Stromal cell of bone marrow (primary cell): ENCODE data around the gene DRAM2.
"Not testable (repeated sequence)": the region's sequence is repeated elsewhere in the genome, so short reads cannot be mapped to it uniquely, and the experiment has no call there.

Source experiments
- DNase-seq: peaks from one replicate; pipeline ENCODE4 v3.0.0-alpha.2; 2012; ENCODE audit warnings: low read depth

DRAM2 gene

DNA sequence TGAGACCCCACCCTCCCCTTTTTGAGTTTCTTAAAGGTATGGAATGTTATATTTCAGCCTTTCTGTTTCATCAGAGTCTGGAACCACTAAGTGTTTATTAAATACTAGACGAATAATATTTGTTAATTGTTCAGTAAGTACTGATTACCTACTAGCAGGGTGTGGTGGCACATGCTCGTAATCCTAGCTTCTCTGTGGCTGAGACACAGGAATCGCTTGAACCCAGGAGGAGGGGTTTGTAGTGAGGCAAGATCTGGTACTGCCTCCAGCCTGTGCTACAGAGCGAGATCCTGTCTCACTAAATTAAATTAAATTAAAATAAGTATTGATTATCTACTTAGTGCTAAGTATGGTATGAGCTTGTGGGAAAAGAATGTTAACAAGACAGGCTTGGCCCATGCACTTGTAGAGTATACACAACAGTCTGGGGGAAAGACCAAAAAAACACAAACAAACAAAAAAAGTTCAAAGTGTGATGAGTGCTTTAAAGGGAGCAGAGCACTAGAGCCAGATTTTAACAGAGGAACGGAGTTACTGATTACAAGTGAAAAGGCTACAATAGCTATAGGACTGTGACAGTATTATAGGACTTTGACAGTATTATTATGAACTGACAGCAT, 2.6 kb upstream of the DRAM2 start:
- no peak for DNase-seq

DNA sequence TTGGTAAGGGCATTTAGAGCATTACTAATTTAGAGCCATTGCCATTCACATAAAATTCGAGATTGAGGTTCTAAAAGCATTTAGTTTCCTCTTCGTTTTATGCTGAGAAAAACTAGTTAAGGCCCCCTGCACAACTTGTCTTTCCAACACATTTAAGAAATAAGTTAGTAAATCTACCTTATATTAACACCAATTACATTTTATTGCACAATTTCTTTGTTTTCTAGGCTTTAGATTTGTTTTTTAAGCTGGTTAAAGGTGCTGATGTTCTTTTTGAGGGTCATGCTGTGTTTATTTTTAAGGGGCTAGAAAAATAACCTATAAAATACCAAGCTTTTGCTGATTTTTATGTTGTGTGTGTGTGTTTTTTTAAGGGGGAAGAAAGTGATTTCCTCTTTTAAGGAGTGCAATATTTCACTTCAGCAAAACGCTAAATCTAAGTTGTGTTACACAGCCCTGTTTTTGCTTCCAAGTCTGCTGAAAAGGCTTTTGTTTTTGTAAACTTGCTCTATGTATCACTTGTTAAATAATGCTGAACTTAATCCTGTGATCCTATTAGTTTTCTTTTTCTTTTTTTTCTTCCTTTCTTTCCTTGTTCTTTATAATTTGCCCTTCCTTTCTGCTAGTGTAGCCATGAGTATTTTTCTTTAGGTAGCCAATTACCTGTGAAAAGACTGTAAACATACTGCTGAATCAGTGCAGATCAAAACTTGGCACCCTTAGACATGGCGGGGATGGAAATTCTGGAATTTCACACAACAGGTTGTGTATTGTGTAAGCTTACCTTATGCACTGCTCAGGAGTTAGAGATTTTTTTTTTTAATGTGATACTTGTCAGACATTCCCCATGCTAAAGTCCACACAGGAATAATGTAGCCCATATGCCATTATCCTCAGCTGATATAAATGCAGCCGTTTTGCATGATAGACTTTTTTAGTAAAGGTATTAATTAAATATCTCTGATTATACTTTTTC, 1.6 kb upstream of the DRAM2 start:
- no peak for DNase-seq

DNA sequence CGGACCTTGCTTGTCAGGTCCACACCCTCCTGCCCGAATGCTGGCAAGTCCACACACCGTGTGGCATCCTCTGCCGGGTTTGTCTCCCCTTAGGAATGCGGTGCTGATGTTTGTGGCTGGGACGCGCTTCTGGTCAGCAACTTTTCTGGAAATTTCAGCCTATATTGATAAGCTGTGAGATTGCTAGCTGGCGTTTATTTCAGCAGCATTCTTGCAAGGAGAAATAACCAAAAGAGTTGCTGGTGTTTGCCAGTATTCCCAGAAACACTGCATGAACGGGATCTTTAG, 731 bp upstream of the DRAM2 start:
- DNase-seq: peak; percentile 9

DNA sequence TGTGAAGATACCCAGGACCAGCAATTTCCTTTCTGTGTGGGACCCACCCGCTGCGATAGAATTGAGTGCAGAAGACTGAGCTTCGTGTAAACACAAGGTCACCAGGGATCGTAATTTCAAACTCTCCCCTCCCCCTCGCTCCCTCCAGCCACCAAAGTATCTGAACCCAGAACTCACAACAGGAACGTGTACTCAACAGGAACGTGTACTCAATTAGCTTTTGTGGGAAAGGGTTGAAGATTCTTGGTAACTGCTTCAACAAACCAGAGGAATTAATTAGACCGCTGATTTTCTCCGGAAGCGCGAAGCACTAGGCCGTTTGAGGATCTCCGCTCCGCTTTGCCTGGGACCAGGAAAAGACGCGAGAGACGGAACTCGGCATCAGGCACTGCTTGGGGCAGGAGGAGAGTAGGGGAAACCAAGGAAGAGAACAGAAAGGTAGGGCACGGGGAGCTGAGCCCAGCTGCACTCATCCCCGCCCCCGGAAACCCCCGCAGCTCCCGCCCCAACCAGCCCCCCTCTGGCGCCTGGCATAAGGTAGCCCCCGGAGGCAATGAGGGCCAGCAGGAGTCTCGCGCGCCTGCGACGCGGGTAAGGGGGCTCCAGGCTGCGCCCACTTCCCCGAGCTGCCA, 453 bp downstream of the DRAM2 start:
- DNase-seq: peak; percentile 9

DNA sequence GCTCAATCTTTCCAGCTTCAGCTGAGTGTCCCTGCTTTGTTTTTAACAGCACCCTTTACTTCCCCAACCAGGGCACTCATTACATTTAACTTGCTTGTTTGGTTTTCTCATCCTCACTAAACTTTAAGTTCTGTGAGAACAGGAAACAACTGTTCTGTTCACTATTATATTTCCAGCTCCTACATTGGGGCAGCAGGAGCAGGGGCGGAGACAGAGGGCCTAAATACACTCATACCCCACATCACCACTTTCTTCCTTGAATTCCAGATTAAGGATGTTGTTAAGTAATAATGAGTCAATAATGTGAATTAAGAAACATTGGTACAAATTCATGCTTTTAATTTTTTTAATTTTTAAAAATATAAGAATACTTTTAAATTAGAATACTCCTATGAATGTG, 6.0 kb downstream of the DRAM2 start:
- no peak for DNase-seq

DNA sequence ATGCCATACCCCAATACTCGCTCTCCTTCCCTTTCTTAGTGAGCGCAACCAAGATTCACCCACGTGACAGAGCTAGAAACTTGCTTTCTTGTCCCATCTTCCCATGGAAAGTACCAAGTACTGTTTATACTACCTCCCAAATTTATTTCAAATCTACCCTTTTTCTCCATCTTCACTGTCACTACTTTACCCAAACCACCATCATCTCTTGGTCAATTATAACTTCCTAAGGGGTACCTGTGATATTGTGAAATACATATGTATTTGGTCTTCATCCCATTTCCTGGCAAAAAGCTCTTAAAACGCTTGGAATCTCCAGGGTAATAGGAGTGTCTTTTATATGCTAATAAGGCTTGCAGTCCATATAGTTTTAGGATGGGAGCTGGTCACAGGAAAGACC, 8.2 kb downstream of the DRAM2 start:
- no peak for DNase-seq

DNA sequence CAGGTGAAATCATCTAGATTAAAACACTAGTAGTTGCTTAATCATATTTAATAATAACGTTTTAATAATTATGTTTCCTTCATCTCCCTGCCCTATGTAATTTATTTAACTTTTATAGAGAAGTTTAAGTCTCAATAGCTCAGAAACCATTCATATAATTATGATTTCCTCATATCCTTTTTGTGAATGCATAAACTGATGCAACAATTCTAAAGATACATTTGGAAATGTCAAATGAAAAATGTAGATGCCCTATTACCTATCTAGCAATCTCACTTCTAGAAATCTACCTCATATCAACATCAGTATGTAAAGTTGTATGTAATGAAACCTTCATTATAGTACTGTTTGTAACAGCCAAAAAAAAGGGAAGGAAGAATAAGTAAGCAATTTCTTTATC, 10.5 kb downstream of the DRAM2 start:
- no peak for DNase-seq

DNA sequence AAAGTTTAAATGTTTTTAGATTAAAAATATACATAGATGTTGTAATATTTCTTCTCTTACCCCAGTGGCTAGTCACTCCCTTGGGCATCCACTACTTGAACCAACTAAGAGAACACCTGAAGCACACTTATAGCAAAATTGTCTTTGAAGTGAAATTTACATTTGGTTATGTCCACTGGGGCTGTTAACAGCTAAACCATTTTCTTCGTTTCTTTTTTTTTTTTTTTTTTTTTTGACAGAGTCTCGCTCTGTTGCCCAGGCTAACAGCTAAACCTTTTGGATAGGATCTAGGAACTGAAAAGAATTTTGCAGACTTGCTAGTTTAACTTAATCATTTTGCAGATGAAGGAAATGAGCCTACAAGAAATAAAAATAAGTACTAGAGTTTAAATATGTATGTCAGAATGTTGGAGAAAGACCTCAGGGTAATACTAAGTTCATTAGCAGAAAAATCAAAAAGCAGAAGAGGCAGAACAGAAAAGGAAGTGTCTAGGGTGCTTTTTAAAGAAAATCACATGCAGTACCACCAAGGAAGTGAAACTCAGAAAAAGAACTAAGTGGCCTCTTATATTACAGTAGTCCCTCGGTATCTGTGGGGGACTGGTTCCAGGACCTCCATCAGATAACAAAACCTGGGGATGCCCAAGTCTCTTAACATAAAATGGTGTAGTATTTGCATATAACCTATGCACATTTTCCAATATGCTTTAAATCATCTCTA, 11.8 kb downstream of the DRAM2 start:
- no peak for DNase-seq

DNA sequence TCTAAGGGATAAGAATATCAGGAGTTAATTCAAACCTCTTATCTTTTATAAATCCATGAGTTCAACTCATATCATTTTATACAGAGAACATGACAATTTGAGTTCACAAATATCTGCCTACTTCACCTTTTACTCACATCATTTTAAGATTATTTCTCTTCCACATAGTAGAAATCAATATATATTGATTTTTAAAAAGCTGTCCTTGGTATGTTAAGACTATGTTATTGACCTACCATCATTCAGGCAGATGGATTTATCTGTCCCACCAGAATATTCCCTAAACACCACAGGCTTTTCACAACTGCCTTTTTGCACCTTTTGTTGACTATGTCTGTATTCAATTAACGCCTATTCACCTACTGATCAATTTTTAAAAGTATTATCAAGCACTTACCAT, 13.5 kb downstream of the DRAM2 start:
- no peak for DNase-seq

DNA sequence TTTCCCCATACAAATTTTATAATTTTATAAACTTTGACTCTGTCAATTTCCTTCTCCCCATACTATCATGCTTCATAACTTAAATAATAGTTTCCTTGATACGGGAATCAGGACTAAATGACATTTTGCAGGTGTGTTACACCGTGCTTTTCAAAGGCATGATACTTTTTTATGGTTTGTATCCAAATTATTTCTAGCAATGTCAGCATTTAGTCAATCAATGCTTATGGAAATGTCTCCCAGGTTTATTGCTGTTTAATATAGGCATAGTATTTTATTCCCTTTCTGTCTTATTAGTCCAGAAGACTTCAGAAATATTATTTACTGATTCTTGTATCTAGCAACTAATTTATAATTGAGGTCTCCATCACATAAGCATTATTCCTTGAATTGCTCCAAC, 23.4 kb downstream of the DRAM2 start:
- DNase-seq: no peak

DNA sequence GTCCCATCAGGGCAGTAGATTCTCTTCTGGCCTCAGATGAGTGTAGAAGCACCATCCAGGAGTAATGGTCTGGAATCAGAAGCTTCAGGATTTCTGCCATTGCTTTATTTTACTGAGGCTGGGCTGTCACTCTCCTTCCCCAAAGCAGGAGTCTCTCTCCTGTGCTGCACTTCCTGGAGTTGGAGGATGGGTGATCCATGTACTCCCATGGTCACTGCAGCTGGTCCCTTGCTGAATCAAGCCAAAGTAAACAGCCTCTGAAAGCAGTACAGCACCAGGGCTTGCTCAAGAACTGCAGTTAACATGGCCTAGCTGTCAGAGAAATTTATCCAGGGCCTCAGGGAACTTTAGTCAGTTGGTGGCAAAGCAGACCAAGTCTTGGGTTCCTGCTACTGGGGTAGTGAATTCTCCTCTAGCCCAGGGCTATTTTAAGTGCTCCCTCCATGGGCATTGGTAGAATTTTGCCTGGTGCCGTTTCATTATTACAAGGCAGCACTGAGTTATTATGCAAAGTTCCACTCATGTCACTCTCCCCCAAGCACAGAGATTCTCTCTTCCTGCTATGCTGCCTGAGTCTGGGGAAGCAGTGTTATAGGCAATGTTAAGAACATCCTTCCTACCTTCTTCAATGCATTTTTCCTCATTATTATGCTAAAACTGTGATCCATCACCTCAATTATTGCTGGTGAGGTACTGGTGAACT, 29.5 kb downstream of the DRAM2 start:
- DNase-seq: no peak

DNA sequence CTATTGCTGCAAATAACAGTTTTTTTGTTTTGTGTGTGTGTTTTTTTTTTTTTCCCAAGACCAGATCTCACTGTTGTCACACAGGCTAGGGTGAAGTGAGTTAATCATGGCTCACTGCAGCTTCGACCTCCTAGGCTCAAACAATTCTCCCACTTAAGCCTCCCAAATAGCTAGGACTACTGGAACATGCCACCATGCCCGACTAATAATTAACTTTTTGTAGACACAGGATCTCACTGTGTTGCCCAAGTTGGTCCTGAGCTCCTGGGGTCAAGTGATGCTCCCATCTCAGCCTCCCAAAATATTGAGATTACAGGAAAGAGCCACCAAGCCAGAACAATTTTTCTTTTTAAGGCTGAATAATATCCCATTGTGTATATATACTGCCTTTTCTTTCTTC, 34.9 kb downstream of the DRAM2 start:
- DNase-seq: no peak

DNA sequence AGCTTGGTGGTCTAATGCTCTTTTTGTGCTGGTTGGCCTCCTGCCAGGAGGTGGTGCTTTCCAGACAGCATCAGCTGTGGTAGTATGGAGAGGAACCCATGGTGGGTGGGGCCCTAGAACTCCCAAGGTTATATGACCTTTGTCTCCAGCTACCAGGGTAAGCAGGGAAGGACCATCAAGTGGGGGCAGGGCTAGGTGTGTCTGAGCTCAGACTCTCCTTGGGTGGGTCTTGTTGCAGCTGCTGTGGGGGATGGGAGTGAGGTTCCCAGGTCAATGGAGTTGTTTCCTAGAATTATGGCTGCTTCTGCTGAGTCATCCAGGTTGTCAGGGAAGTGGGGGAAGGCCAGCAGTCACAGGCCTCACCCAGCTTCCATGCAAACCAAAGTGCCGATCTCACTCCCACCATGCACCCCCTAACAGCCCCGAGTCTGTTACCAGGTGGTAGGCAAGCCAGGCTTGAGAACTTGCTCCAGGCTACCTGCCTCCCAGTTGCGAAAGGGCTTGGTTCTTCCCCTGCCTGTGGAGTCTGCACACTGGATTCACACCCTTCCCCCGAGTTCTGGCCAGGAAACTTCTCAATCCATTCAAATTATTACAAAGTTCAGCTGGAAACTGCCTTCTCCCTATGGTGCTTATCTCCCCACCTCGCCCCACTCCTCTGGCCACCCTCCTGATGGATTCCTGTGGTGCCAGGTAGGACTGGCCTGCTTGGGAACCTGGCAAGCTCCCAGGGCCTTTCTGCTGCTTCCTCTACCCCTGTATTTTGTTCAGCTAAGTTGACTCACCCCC, 37.8 kb downstream of the DRAM2 start:
- DNase-seq: no peak

DNA sequence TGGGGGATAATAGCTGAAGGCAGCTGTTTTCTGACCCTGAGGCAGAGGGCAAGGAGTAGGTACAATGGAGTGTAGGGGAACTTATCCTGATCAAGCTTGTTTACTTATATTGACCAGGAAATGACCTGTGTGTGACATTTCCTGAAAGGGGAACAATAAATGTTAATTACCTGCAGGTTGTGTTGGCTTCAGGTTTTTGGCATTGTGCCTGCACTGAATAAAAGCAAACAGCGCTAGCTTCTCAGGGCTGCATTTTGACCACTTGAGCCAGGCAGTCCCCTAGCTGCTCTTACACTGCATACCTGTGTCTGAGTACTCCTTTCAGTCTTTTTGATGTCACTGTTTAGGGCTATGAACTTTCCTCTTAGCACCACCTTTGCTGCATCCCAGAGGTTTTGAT, 40.6 kb downstream of the DRAM2 start:
- no peak for DNase-seq

DNA sequence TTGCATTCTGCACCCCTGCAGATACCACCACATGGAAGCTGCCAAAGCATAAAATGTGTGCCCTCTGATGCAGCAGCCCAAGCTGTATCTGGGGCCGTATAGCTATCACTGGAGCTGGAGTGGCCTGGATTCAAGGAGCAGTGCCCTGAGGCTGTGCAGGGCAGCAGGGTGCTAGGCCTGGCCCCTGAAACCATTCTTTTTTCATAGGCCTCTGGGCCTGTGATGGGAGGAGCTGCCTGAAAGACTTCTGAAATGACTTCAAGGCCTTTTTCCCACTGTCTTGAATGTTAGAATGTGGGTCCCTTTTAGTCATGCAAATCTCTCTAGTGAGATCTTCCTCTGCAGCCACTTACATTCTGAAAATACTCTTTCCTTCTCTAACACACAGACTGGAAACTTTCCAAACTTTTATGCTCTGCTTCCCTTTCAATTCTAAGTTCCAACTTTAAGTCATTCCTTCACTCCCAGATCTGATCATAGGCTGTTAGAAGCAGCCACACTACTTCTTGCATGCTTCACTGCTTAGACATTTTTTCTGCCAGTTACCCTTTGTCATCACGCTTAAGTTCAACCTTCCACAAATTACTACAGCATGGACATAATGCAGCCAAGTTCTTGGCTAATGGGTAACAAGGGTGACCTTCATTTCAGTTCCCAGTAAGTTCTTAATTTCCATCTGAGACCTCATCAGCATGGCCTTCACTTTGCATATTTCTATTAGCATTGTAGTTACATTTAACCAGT, 42.4 kb downstream of the DRAM2 start:
- DNase-seq: no peak

DNA sequence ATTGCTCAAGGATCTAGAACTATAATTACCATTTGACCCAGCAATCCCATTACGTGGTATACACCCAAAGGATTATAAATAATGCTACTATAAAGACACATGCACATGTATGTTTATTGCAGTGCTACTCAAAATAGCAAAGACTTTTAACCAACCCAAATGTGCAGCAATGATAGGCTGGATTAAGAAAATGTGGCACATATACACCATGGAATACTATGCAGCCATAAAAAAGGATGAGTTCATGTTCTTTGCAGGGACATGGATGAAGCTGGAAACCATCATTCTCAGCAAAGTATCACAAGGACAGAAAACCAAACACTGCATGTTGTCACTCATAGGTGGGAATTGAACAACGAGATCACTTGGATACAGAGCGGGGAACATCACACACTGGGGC, 44.5 kb downstream of the DRAM2 start:
- not testable (repeated sequence) for DNase-seq

DNA sequence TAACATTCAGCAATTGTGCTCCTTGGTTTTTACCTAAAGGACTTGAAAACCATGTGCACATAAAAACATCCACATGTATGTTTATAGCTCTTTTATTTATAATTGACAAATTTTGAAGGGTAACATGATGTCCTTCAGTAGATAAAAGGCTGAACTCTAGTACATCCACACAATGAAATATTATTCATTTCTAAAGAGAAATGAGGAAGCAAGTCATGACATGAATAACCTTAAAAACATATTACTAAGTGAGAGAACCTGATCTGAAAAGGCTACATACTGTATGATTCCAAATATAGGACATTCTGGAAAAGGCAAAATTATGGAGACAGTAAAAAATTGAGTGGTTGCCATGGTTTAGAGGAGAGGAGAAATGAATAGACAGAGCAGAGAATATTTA, 50.3 kb downstream of the DRAM2 start:
- DNase-seq: no peak

DNA sequence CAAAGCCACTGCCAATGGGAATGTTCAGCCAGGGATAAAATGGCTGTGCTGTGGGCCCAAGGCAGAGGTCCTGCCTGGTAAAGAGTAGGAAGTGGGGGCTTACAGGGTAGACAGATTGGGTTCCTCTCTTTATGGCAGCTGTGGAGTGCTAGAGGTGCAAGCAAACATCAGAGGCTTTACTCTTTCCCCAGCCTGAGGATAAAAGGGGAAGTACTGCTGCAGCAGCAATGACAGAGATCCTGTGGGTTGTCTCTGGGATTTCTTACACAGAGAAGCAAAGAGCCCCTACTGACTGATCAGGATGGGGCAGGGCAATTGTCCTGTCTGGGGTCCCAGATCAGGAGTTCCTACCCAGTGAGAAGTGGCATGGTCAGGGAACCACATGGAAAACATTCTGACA, 54.2 kb downstream of the DRAM2 start:
- no peak for DNase-seq

DNA sequence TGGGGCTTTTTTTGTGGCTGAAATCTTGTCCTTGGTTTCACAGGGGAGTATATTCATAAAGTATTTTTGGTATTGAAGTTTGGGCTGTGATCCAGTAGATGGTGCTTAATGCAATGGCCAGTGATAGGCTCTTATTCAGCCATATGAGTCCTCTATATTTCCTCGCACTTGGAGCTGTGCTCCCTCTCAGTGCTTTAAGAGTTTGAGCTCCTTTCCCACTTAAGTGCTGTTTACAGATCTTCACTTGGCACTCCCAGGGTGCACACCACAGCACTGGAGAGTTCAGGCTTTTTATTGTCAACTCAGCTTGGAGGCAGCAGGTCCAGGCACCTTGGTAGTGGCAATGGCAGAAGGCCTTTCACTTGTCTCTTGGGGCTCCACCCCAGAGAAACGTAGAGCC, 54.9 kb downstream of the DRAM2 start:
- no peak for DNase-seq

DNA sequence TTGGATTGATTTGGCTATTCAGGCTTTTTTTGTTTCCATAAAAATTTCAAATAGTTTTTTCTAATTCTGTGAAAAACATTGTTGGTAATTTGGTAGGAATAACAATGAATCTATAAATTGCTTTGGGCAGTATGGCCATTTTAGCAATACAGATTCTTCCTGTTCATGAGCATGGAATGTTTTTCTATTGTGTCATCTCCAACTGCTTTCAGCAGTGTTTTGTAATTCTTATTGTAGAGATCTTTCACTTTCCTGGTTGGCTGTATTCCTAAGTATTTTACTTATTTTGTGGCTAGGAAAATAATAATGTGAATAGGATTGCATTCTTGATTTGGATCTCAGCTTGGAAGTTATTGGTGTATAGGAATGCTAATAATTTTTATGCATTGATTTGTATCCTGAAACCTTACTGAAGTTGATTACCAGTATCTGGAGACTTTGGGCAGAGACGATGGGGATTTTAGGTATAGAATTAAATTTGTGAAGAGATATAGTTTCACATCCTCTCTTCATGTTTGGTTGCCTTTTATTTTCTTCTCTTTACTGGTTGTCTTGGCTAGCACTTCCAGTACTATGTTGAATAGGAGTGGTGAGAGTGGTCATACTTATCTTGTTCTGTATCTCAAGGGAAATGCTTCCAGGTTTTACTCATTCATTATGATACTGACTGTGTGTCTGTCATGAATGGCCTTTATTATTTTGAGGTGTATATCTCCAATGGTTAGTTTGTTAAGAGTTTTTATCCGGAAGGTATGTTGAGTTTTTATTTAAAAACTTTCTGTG, 57.3 kb downstream of the DRAM2 start:
- DNase-seq: peak; percentile 49
